Glutamatergic neuron (in vitro differentiated cells): ENCODE results near the gene PITPNM1. TPM values are rescaled to one million over a fixed set of nuclear protein-coding genes. Genes with fewer than 3 reads are reported as not detected.

Source experiments
- DNase-seq: peaks from one replicate; pipeline ENCODE4 v3.0.0; 2022
- H3K27ac Mint-ChIP-seq: one replicate; pipeline ENCODE4 v1.8.0; 2020; ENCODE audit warnings: mild to moderate bottlenecking, mixed read lengths, inconsistent platforms; ENCODE audit not compliant: unreplicated experiment
- H3K27me3 Mint-ChIP-seq: one replicate; pipeline ENCODE4 v1.8.0; 2020; ENCODE audit warnings: mild to moderate bottlenecking, moderate library complexity, mixed read lengths, inconsistent platforms; ENCODE audit not compliant: unreplicated experiment
- H3K36me3 Mint-ChIP-seq: one replicate; pipeline ENCODE4 v1.8.0; 2020; ENCODE audit warnings: mild to moderate bottlenecking, mixed read lengths, inconsistent platforms; ENCODE audit not compliant: unreplicated experiment
- H3K4me1 Mint-ChIP-seq: one replicate; pipeline ENCODE4 v1.8.0; 2020; ENCODE audit warnings: mild to moderate bottlenecking, low read depth, mixed read lengths, inconsistent platforms; ENCODE audit not compliant: unreplicated experiment
- H3K4me3 Mint-ChIP-seq: one replicate; pipeline ENCODE4 v1.8.0; 2020; ENCODE audit warnings: mild to moderate bottlenecking, mixed read lengths, inconsistent platforms; ENCODE audit not compliant: unreplicated experiment
- H3K9me3 Mint-ChIP-seq: one replicate; pipeline ENCODE4 v1.8.0; 2020; ENCODE audit warnings: mild to moderate bottlenecking, moderate library complexity, mixed read lengths, inconsistent platforms; ENCODE audit not compliant: unreplicated experiment
- total RNA-seq: library from RNA; stranded (reverse); fragmentation: NEBNext Ultra II Directional; extraction: Animal tissue kit (Norgen Biotek cat#: 25700); gene quantifications from one replicate; pipeline ENCODE4 v1.2.1, GENCODE V29; 2021; ENCODE audit not compliant: unreplicated experiment
- TF ChIP-seq, protein P1 (sequence below): fragments of 200-600 bp; sonication (generic); IDR thresholded peaks from one replicate; pipeline ENCODE4 v1.5.0; 2021; ENCODE audit not compliant: partially characterized antibody, unreplicated experiment

The PITPNM1 gene
- total RNA-seq, 1 donor from 2014 or later = 25.6 TPM

DNA sequence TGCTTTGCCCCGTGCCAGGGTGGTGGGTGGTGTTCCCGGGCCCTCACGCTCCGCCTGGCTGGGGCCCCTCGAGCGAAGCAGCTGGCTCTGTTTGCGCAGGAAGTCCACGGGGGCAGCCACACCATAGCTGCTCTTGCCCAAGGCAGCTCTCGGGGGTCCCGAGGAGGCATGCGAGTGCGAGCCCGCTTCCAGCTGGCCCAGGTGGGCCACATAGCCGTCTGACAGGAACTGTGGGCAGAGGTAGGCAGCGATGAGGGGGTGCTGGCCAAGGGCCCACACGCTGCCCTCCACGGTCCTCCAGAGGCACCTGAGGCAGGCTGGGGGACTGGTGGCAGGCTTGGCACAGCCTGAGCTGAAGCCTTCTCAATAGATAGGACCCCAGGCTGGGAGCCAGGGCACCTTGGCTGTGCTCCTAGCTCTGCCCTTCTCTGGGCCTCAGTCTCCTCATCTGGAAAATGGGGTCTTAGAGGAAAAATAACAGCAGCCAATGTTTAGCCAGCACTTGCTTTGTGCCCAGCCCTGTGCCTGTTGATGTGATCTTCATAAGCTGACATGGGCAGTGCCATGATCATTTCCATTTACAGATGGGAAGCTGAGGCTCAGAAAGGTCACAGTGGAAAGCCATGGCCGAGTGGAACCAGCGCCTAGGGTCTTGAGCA lies 13.0 kb downstream of the PITPNM1 start:
- DNase-seq = no peak
- H3K4me1 Mint-ChIP-seq = no peaks in the 10 kb centered on the region
- no peaks in the 10 kb centered on the region for H3K9me3 Mint-ChIP-seq
- H3K27ac Mint-ChIP-seq = no peak overlapping the region
- no peaks in the 10 kb centered on the region for H3K36me3 Mint-ChIP-seq
- no peak overlapping the region for H3K4me3 Mint-ChIP-seq
- TF ChIP-seq, protein P1, sequence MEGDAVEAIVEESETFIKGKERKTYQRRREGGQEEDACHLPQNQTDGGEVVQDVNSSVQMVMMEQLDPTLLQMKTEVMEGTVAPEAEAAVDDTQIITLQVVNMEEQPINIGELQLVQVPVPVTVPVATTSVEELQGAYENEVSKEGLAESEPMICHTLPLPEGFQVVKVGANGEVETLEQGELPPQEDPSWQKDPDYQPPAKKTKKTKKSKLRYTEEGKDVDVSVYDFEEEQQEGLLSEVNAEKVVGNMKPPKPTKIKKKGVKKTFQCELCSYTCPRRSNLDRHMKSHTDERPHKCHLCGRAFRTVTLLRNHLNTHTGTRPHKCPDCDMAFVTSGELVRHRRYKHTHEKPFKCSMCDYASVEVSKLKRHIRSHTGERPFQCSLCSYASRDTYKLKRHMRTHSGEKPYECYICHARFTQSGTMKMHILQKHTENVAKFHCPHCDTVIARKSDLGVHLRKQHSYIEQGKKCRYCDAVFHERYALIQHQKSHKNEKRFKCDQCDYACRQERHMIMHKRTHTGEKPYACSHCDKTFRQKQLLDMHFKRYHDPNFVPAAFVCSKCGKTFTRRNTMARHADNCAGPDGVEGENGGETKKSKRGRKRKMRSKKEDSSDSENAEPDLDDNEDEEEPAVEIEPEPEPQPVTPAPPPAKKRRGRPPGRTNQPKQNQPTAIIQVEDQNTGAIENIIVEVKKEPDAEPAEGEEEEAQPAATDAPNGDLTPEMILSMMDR = no peak
- peaks cover 2% of the 10 kb centered on the region for H3K27me3 Mint-ChIP-seq

DNA sequence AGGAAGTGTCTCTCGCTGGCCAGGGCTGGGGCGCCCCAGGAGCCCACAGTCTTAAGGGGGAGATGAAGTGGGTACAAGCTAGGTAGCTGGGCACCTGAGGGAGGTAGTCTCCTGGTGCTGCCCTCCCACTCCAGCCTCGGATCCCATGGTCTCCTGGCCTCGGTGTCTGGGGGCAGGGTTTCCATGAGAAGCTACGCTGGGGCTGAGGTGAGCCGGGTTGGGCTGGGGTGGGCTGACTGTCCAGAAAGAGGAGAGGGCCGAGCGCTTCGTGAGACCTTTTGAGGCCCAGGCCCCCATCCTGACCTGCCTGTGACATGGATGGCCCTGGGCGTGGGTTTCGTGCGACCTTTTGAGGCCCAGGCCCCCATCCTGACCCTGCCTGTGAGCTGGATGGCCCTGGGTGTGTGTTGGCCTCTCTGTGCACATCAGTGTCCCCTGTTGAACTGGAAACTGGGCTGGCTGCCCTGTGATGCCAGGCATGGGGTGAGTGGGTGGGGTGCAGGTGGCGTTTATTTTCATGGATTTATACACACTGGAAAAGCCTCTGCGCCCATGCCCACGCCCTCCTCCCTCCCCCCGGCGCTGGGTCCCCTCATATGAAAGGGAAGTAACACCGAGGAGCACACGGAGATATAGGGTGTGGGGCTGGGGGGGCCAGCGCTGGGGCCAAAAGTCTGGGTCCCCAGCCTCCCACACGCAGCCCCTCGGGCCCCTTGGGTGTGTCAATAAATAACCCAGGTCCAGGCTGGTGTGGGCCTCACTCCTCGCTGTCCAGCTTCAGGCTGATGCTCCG lies 13.7 kb downstream of the PITPNM1 start:
- H3K27me3 Mint-ChIP-seq = peaks cover 2% of the 10 kb centered on the region
- TF ChIP-seq, protein P1 = no peak
- DNase-seq = no peak
- H3K9me3 Mint-ChIP-seq = no peaks in the 10 kb centered on the region
- no peaks in the 10 kb centered on the region for H3K36me3 Mint-ChIP-seq
- H3K4me3 Mint-ChIP-seq = no peak overlapping the region
- no peaks in the 10 kb centered on the region for H3K4me1 Mint-ChIP-seq
- no peak overlapping the region for H3K27ac Mint-ChIP-seq

DNA sequence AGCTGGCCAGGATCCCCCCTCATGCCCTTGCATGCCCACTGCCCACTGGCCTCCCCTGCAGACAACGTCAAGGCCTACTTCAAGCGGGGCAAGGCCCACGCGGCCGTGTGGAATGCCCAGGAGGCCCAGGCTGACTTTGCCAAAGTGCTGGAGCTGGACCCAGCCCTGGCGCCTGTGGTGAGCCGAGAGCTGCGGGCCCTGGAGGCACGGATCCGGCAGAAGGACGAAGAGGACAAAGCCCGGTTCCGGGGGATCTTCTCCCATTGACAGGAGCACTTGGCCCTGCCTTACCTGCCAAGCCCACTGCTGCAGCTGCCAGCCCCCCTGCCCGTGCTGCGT lies 14.5 kb downstream of the PITPNM1 start:
- Mint-ChIP-seq H3K36me3 (no peaks in the 10 kb centered on the region), H3K27me3 (peaks cover 2% of the 10 kb centered on the region), H3K27ac (no peak overlapping the region), H3K9me3 (no peaks in the 10 kb centered on the region), H3K4me3 (no peak overlapping the region), H3K4me1 (no peaks in the 10 kb centered on the region)
- DNase-seq = no peak
- TF ChIP-seq, protein P1 = no peak

DNA sequence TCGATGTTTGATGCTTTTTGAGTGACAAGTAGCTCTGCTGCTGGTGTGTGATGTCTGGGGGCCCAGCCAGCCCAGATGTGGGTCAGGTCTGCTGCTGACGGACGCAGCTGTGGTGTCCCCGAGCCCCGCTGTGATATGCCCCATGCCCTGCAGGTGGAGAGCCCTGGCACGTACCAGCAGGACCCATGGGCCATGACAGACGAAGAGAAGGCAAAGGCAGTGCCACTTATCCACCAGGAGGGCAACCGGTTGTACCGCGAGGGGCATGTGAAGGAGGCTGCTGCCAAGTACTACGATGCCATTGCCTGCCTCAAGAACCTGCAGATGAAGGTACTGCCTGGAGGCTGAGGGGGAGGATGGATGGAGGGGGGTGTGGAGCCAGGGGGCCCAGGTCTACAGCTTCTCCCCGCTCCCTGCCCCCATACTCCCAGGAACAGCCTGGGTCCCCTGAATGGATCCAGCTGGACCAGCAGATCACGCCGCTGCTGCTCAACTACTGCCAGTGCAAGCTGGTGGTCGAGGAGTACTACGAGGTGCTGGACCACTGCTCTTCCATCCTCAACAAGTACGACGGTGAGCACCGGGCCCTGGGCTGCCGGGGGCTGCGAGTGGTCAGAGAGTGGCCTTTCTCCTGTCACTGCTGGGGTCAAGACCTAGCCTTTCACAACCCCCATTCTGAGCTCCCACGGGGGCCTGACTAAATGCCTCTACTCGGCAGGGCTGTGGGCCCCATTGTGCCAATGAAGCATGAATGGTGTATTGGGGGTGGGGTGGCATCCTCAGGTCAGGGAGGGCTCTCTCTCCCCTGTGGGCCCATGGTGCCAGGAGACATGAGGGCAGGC lies 15.1 kb downstream of the PITPNM1 start:
- Mint-ChIP-seq H3K4me1 (no peaks in the 10 kb centered on the region), H3K27ac (no peak overlapping the region), H3K4me3 (no peak overlapping the region), H3K9me3 (peaks cover 2% of the 10 kb centered on the region), H3K36me3 (no peaks in the 10 kb centered on the region), H3K27me3 (peaks cover 4% of the 10 kb centered on the region)
- DNase-seq = no peak
- TF ChIP-seq, protein P1 = no peak
